Right ventricle myocardium inferior (tissue), 1 donor: ENCODE results near the gene RASAL1. TPM values are rescaled to one million over a fixed set of nuclear protein-coding genes. Genes with fewer than 3 reads are reported as not detected.

ENCODE experiments used
- ATAC-seq: fragments of 200-7000 bp; cut with Tn5 transposase; one replicate; pipeline ENCODE4 v1.9.1; 2020; ENCODE audit warnings: mild to moderate bottlenecking, moderate library complexity
- DNase-seq: peaks from one replicate; pipeline ENCODE4 v3.0.0; 2021; ENCODE audit errors: missing footprints
- intact Hi-C: fragments of 100-400 bp; cut with DNase I; formaldehyde crosslinking; loops from one replicate; pipeline ENCODE4 v1.11.0; 2022
- total RNA-seq: library from RNA; stranded (reverse); fragmentation: NEBNext Ultra II Directional; extraction: Animal tissue kit (Norgen Biotek cat#: 25700); gene quantifications from one replicate; pipeline ENCODE4 v1.2.1, GENCODE V29; 2021
- donor health status: DM: no; HTN: yes; CAD: no; lungs with severe emphysema.

RASAL1 gene
- total RNA-seq, 1 donor from 2014 or later, result not detected

DNA sequence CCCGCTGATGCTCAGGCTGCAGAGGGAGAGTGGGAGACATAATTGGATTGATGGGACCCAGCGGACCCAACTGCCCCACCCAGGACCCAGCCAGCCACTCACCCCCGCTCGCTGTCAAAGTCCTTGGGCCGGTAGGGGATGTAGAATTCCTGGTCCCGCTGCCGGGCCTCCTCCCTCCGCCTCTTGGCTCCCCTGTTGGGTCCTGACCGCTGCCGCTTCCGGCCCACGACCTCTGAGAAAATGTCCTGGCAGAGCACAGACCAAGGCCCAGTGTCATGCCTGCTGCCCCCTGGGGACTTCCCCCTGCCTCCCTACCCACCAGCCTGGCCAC, 27.4 kb upstream of the RASAL1 start:
- intact Hi-C loops, result no loop called here
- DNase-seq (peak; percentile 50), ATAC-seq (no peak)

GRCh38 chr12:113162102-113163029, 26.8 kb upstream of the RASAL1 start:
- intact Hi-C loops, result no loop called here
- peak; percentile 9 for ATAC-seq
- DNase-seq, result peak; percentile 37

DNA sequence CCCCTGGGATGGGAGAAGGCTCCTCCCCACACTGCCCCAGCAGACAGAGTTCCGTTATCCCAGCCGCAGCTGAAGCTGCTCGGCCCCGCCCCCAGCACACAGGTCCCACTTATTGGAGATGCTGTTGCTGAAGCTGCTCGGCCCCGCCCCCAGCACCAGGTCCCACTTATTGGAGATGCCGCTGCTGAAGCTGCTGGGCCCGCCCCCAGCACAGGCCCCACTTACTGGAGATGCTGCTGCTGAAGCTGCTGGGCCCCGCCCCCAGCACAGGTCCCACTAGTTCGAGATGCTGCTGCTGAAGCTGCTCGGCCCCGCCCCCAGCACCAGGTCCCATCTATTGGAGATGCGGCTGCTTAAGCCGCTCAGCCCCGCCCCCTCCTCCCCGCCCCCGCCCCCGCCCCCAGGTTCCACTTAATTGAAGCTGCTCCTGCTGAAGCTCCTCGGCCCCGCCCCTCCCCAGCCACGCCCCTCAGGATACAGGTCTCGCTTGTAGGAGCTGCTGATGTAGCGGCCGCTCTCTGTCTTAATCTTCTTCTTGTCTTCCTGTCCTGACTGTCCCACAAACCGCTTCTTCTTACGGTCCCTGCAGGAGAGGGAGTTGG, 26.0 kb upstream of the RASAL1 start:
- intact Hi-C loops, result no loop called here
- ATAC-seq (no peak), DNase-seq (peak; percentile 57)

DNA sequence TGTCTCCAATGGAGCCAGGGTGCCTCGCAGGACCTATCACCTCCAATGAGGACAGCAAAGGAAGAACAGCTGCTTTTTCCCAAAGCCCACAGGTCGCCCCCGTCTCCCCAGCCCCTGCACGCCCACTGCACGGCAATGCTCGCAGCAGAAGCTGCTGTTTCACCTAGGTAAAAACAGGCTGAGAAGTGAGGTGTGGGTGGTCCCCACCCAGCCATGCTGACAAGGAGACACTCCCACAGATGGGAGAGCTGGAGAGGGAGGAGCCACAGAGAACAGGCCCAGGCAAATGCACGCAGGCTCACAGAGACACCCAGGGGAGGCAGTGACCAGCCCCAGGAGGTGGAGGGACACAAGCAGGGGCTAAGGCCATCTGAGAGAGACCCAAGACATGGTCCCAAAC, 24.4 kb upstream of the RASAL1 start:
- DNase-seq, result peak; percentile 23
- no peak for ATAC-seq
- intact Hi-C loops, result no loop called here

GRCh38 chr12:113158439-113159203, 23.1 kb upstream of the RASAL1 start:
- DNase-seq (peak; percentile 46), ATAC-seq (no peak)
- intact Hi-C loops, result no loop called here

DNA sequence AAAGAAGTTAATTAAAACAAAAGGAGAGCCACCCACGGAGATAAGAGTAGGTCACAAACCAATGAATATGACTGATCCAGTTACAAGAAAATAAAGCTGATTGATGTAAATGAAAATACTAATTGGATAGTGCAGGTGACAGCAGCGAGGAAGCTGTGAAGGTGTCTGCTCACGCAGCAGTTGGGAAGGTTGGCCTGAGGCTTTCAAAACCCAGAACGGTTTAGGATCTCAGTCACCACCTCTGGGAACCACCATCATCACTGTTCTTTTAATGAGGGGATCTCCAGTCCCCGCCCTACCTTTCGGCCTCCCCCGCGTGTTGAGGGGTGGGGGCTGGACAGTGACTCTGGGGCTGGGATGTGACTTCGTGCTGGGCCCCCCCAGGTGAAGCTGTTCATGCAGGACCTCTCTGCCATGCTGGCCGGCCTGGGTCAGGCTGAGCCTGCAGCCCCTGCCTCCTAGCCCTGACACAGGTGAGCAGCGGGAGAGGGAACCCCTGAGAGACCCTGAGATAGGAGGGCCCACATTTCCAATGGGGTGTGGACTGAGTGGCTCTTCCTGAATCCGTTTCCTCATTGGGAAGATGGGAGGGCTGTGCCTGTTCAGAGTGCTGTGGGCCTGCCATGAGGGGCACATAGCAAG, 21.8 kb upstream of the RASAL1 start:
- DNase-seq (peak; percentile 34), ATAC-seq (no peak)
- intact Hi-C loops, result no loop called here

DNA sequence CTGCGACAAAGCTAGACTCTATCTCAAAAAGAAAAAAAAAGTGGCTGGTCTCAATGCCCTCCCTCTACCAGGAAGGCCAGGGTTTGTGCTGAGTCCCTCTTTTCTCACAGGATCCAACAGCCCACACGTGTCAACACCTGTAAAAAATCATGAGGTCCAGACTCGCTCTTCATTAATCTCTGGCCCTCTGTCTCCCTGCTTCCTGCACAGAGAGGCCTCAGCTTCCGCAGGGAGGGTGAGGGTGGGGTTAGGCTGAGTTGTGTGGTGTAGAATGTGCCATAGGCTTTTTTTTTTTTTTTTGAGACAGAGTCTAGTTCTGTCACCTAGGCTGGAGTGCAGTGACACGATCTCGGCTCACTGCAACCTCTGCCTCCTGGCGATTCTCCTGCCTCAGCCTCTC, 20.1 kb upstream of the RASAL1 start:
- DNase-seq, result peak; percentile 39
- ATAC-seq, result no peak
- intact Hi-C loops, result no loop called here

DNA sequence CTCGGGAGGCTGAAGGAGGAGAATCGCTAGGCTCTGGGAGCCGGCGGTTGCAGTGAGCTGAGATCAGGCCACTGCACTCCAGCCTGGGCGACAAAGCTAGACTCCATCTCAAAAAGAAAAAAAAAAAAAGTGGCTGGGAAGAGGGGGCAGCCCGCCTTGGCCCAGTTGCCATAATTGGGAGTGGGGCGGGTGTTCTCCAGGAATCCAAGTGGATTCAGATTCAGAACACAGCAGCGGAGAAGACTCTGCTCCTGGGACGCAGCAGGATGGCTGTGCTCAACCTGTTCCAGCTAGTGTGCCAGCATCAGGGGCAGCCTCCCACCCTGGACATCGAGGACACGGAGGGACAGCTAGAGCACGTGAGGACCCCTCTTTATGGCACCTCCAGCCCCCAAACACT, 19.5 kb upstream of the RASAL1 start:
- ATAC-seq, result no peak
- peak; percentile 27 for DNase-seq
- intact Hi-C loops, result no loop called here

DNA sequence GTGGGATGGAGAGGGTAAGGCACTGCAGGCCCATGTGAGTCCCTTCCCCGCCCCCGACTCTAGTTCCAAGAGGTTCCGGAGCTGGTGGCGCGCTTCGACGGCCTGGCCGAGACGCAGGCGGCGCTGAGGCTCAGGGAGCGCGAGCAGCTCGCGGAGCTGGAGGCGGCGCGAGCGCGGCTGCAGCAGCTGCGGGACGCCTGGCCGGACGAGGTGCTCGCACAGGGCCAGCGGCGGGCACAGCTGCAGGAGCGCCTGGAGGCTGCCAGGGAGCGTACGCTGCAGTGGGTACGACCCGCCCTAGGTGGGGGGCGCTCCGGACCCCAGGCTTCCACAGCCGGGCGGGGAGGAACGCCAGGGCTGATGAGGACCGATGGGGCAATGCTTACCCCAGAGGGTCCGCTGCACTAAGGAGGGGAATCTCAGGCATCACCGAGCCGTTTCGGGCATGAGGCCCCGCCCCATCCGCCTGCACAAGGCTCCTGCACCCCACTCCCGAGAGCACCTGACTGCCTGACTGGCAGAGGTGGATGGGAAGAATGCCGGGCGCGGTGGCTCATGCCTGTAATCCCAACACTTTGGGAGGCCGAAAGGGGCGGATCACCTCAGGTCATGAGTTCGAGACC, 18.9 kb upstream of the RASAL1 start:
- ATAC-seq, result no peak
- intact Hi-C loops, result no loop called here
- DNase-seq, result peak; percentile 27

DNA sequence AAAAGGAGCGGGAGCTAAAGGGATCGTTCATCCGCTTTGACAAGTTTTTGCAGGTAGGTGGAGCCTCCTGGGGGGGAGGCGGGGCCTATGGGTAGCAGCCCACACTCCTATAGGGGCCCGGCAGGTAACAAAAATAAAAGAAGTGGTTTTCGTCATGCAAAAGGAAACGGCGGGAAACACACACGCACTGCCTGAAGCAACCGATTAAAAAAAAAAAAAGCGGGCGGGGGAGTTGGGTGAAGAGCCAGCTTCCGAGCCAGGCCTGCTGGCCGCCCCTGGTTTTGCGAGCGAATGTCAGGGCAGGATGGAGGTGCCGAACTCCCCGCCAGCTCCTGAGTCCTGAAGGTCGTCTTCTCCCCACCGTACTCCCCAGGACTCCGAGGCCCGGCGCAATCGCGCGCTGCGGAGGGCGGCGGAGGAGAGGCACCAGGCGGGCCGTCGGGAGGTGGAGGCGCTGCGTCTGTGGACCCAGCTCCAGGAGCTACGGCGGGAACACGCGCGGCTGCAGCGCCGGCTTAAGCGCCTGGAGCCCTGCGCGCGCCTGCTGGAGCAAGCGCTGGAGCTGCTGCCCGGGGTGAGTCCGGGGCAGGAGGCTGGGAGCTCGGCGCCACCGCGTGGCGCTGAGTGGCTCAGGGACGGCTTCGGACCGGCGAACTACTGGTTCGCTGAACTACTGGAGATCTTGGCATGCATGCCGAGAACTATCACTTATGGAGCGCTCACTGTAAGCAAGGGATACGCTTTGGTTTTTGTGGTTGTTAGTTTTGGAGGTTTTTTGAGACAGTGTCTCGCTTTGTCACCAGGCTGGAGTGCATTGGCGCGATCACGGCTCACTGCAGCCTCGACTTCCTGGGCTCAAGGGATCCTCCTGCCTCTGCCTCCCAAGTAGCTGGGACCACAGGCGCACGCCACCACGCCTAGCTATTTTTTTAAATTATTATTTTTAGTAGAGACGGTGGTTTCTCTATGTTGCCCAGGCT, 17.6 kb upstream of the RASAL1 start:
- DNase-seq, result peak; percentile 79
- intact Hi-C loops, result loop anchor here (2.0 kb wide), 1 partner anchor 104 kb away; no protein-coding TSS in a partner anchor
- ATAC-seq, result peak; percentile 91

DNA sequence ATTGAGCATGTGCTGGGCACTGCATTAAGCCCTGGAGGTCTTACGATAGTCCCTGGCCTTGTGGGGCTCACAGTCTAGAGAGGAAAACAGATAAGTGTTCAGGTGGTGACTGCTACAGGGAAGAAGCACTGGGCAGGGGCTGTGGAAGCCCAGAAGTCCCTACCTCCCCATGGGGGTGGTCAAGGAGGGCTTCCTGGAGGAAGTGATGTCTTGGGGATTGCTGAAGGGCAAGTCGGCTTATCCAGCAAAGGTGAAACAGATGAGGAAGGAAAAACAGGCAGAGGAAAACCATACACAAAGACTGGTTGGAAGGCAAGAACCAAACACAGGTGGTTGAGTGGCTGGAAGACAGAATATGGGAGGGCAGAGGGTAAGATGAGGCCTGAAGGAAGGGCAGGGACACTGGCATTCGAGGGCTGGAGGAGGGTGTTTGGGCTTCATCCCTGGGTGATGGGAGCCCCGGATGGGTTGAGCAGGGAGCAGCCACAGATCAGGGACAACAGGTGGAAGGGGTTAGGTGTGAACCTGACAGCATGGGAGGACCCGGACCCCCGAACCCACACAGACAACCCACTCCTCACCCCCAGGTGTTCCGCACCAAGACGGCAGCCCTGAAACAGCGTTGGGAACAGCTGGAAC, 16.8 kb upstream of the RASAL1 start:
- no peak for ATAC-seq
- DNase-seq, result peak; percentile 57
- intact Hi-C loops, result loop anchor here (2.0 kb wide), 1 partner anchor 104 kb away; no protein-coding TSS in a partner anchor

GRCh38 chr12:113151655-113152054, 16.1 kb upstream of the RASAL1 start:
- DNase-seq, result peak; percentile 62
- intact Hi-C loops, result loop anchor here (2.0 kb wide), 1 partner anchor 103 kb away; no protein-coding TSS in a partner anchor
- no peak for ATAC-seq

- ATAC-seq (peak; percentile 69), DNase-seq (peak; percentile 81)
- intact Hi-C loops, result no loop called here
These were observed 14.0 kb upstream of the RASAL1 start, which contains the start of gene CFAP73 for GRCh38 chr12:113149361-113150150. Gene CFAP73, plus strand, starts transcription at chr12:113149724. Its CDS starts 134 bp downstream, at chr12:113149858.

- DNase-seq (no peak), ATAC-seq (no peak)
- intact Hi-C loops, result no loop called here
These were observed 11.4 kb upstream of the RASAL1 start for GRCh38 chr12:113146999-113147398.

DNA sequence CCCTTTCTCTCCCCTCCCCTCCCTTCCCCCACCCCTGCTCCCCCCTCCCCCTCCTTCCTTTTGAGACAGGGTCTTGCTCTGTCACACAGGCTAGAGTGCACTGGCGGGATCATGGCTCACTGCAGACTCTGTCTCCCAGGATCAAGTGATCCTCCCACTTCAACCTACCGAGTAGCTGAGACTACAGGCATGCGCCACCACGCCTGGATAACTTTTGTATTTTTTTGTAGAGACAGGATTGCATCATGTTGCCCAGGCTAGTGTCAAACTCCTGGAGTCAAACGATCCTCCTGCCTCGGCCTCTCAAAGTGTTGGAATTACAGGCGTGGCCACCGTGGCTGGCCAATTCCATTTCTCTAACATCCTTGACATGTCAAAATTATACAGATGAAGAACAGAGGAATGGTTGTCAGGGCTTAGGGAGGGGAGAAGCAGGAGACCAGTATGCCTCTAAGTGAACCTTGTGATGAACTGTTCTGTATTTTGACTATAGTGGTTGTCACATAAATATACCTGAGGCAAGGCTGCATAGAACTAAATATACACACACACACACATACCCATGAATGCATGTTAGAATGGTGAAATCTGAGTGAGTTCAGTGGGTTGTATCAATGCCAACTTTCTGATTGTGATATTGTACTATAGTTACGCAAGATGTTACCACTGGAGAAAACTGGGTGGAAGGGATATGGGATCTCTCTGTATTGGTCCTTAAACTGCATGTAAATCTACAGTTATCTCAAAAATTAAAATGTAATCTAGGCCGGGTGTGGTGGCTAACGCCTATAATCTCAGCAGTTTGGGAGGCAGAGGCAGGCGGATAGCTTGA, 10.4 kb upstream of the RASAL1 start:
- ATAC-seq, result no peak
- intact Hi-C loops, result no loop called here
- DNase-seq, result no peak
